HepG2 (cell line): ENCODE measurements around the gene SEC24A.

Source experiments
- ARHGAP35 ChIP-seq: sonication (generic); formaldehyde crosslinking; IDR thresholded peaks from 2 replicates; pipeline ENCODE4 v1.9.0; 2022; ENCODE audit warnings: mild to moderate bottlenecking, inconsistent platforms, moderate library complexity, missing genetic modification reagents, borderline replicate concordance
- ARNTL ChIP-seq: sonication (generic); formaldehyde crosslinking; IDR thresholded peaks from 2 replicates; pipeline ENCODE4 v1.4.0; 2020; ENCODE audit warnings: mild to moderate bottlenecking, missing genetic modification reagents
- CBFB ChIP-seq: sonication (generic); formaldehyde crosslinking; IDR thresholded peaks from 2 replicates; pipeline ENCODE4 v1.4.0; 2020; ENCODE audit warnings: missing genetic modification reagents
- CTCF ChIP-seq: sonication (generic); formaldehyde crosslinking; IDR thresholded peaks from 2 replicates; pipeline ENCODE4 v1.5.0; 2020; ENCODE audit warnings: mild to moderate bottlenecking, missing genetic modification reagents, moderate library complexity
- GLMP ChIP-seq: sonication (generic); formaldehyde crosslinking; IDR thresholded peaks from 2 replicates; pipeline ENCODE4 v1.9.0; 2021; ENCODE audit warnings: missing genetic modification reagents, mild to moderate bottlenecking, borderline replicate concordance
- NONO ChIP-seq, 2 experiments: fragments of 450-650 bp in 1 of 2; sonication (generic) in 1 of 2; formaldehyde crosslinking in 1 of 2; IDR thresholded peaks in 1 of 2; conservative IDR thresholded peaks in 1 of 2; 2 replicates each; pipeline versions ENCODE4 v1.6.1 to v1.8.0; 2017 to 2022; ENCODE audit warnings: mild to moderate bottlenecking in 1 of 2, missing genetic modification reagents in 1 of 2, moderate library complexity in 1 of 2
- SIN3A ChIP-seq: IDR thresholded peaks from 2 replicates; pipeline ENCODE4 v1.6.1; 2011; ENCODE audit warnings: low read depth, mild to moderate bottlenecking, control low read depth, low read length, borderline replicate concordance
- SNRNP70 ChIP-seq: fragments of 200-400 bp; formaldehyde crosslinking; IDR thresholded peaks from 2 replicates; pipeline ENCODE4 v1.6.1; 2017; ENCODE audit warnings: mild to moderate bottlenecking, low read depth, low read length, moderate library complexity
- USF2 ChIP-seq, 2 experiments: sonication (generic) in 1 of 2; formaldehyde crosslinking in 1 of 2; IDR thresholded peaks; 2 replicates each; pipeline versions ENCODE4 v1.5.1 to v1.6.1; 2011 to 2020; ENCODE audit warnings: borderline replicate concordance in 1 of 2, low read depth in 1 of 2, low read length in 1 of 2, mild to moderate bottlenecking in 1 of 2, missing genetic modification reagents in 1 of 2, moderate library complexity in 1 of 2

- peak; percentile 57 for TF ChIP-seq USF2 (IDR thresholded peaks at IDR 0.05; ENCODE audit: low read depth, low read length)
- TF ChIP-seq USF2 (CRISPR knock-in tag; IDR thresholded peaks at IDR 0.05; ENCODE audit: borderline replicate concordance), result peak; percentile 70
- TF ChIP-seq ARNTL (CRISPR knock-in tag), result peak; percentile 87
- peak; percentile 57; the same call in 1 of the 2 replicates for TF ChIP-seq CBFB (CRISPR knock-in tag)
- peak; percentile 68; the same call in 1 of the 2 replicates for TF ChIP-seq SIN3A
- no peak; the same call in 1 of the 2 replicates for TF ChIP-seq CTCF (CRISPR knock-in tag)
- no peak; the same call in 1 of the 2 replicates for TF ChIP-seq ARHGAP35 (CRISPR knock-in tag)
- TF ChIP-seq SNRNP70, result no peak
- TF ChIP-seq GLMP, result no peak
- TF ChIP-seq NONO (IDR thresholded peaks at IDR 0.05), result no peak
- peak; percentile 96 for TF ChIP-seq NONO (CRISPR knock-in tag; conservative IDR thresholded peaks at IDR 0.05)
Observed at GRCh38 chr5:134648425-134649162, at the start of gene SEC24A.
